HEK293T (cell line): ENCODE data around the gene CITED2.
"Not testable (repeated sequence)": the region's sequence is repeated elsewhere in the genome, so short reads cannot be mapped to it uniquely, and the experiment has no call there.

Source experiments
- CTCF ChIA-PET: fragments of 350-600 bp; formaldehyde crosslinking; extraction: SDS; loops from one replicate; lab custom pipeline; 2021; ENCODE audit warnings: antibody characterized with exemption, inconsistent platforms; lab: Yijun Ruan, JAX
- POLR2A ChIA-PET: fragments of 350-600 bp; formaldehyde crosslinking; extraction: SDS; loops from one replicate; lab custom pipeline; 2020; ENCODE audit warnings: antibody characterized with exemption, inconsistent platforms; lab: Yijun Ruan, JAX
- DNase-seq: peaks from one replicate; pipeline ENCODE4 v3.0.0; 2012; ENCODE audit warnings: mixed read lengths; ENCODE audit errors: extremely low spot score
- ARNT ChIP-seq: fragments of 450-650 bp; IDR thresholded peaks from 2 replicates; pipeline ENCODE4 v1.6.1; 2017; ENCODE audit warnings: mild to moderate bottlenecking
- BHLHE40 ChIP-seq: fragments of 450-650 bp; IDR thresholded peaks from 2 replicates; pipeline ENCODE4 v1.6.1; 2016; ENCODE audit warnings: mild to moderate bottlenecking, moderate library complexity, borderline replicate concordance
- CTBP1 ChIP-seq: fragments of 450-650 bp; IDR thresholded peaks from 2 replicates; pipeline ENCODE4 v1.6.1; 2016; ENCODE audit warnings: borderline replicate concordance
- ELF4 ChIP-seq: fragments of 450-650 bp; IDR thresholded peaks from 2 replicates; pipeline ENCODE4 v1.6.1; 2017; ENCODE audit warnings: antibody characterized with exemption
- FOXA1 ChIP-seq: fragments of 450-650 bp; IDR thresholded peaks from 2 replicates; pipeline ENCODE4 v1.6.1; 2016; ENCODE audit warnings: mild to moderate bottlenecking
- FOXK2 ChIP-seq: fragments of 450-650 bp; IDR thresholded peaks from 2 replicates; pipeline ENCODE4 v1.6.1; 2016; ENCODE audit warnings: mild to moderate bottlenecking
- FOXM1 ChIP-seq: fragments of 450-650 bp; IDR thresholded peaks from 2 replicates; pipeline ENCODE4 v1.6.1; 2017; ENCODE audit warnings: mild to moderate bottlenecking, borderline replicate concordance
- HDGF ChIP-seq: fragments of 450-650 bp; IDR thresholded peaks from 2 replicates; pipeline ENCODE4 v1.6.1; 2017; ENCODE audit warnings: antibody characterized with exemption, borderline replicate concordance
- L3MBTL2 ChIP-seq: fragments of 450-650 bp; conservative IDR thresholded peaks from 2 replicates; pipeline ENCODE4 v1.6.1; 2016; ENCODE audit warnings: mild to moderate bottlenecking
- LEF1 ChIP-seq: fragments of 450-650 bp; IDR thresholded peaks from 2 replicates; pipeline ENCODE4 v1.6.1; 2017; ENCODE audit warnings: mild to moderate bottlenecking, borderline replicate concordance
- NFRKB ChIP-seq: fragments of 450-650 bp; IDR thresholded peaks from 2 replicates; pipeline ENCODE4 v1.6.1; 2016; ENCODE audit warnings: mild to moderate bottlenecking, moderate library complexity
- PKNOX1 ChIP-seq: fragments of 450-650 bp; IDR thresholded peaks from 2 replicates; pipeline ENCODE4 v1.6.1; 2016
- SP1 ChIP-seq: fragments of 450-650 bp; IDR thresholded peaks from 2 replicates; pipeline ENCODE4 v1.6.1; 2017
- SUZ12 ChIP-seq: fragments of 450-650 bp; IDR thresholded peaks from 2 replicates; pipeline ENCODE4 v1.6.1; 2016; ENCODE audit warnings: mild to moderate bottlenecking
- TARDBP ChIP-seq: fragments of 450-650 bp; IDR thresholded peaks from 2 replicates; pipeline ENCODE4 v1.6.1; 2016
- ZNF384 ChIP-seq: fragments of 450-650 bp; IDR thresholded peaks from 2 replicates; pipeline ENCODE4 v1.6.1; 2016

Gene CITED2

DNA sequence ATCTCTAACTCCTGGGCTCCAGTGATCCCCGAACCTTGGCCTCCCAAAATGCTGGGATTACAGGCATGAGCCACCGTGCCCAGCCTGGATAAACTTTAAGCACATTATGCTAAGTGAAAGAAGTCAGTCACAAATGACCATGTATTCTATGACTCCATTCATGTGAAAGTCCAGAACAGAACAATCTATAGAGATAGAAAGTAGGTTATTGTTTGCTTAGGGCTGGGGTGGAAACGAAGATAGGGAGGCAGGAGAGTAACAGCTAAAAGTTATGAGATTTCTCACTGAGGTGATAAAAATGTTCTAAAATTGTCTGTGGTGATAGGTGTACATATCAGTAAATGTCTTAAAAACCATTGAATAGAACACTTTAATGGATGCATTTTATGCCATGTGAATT, 40.9 kb upstream of the CITED2 start:
- CTCF ChIA-PET = no interaction called here
- POLR2A ChIA-PET = no interaction called here
- DNase-seq = no peak
- TF ChIP-seq HDGF (no peak), FOXA1 (no peak), CTBP1 (no peak), ELF4 (no peak), L3MBTL2 (no peak), SP1 (no peak), FOXK2 (no peak), ARNT (no peak), LEF1 (no peak)

DNA sequence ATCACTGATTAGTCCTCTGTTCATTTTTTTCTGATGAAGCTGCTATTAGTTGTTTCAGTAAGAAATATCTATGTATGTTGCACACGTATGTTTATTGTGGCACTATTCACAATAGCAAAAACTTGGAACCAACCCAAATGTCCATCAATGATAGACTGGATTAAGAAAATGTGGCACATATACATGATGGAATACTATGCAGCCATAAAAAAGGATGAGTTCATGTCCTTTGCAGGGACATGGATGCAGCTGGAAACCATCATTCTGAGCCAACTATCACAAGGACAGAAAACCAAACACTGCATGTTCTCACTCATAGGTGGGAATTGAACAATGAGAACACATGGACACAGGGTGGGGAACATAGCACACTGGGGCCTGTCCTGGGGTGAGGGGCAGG, 37.7 kb upstream of the CITED2 start:
- CTCF ChIA-PET, DNase-seq, POLR2A ChIA-PET: not testable (repeated sequence)

GRCh38 chr6:139409026-139409425, 34.6 kb upstream of the CITED2 start:
- CTCF ChIA-PET = no interaction called here
- POLR2A ChIA-PET = no interaction called here
- DNase-seq = no peak
- no peak for TF ChIP-seq ARNT
- no peak for TF ChIP-seq SP1
- no peak for TF ChIP-seq FOXM1
- TF ChIP-seq TARDBP = no peak
- TF ChIP-seq ZNF384 = no peak
- no peak for TF ChIP-seq PKNOX1
- no peak for TF ChIP-seq ELF4
- TF ChIP-seq FOXA1 = no peak
- no peak for TF ChIP-seq NFRKB
- no peak for TF ChIP-seq HDGF
- no peak for TF ChIP-seq BHLHE40
- no peak for TF ChIP-seq LEF1

DNA sequence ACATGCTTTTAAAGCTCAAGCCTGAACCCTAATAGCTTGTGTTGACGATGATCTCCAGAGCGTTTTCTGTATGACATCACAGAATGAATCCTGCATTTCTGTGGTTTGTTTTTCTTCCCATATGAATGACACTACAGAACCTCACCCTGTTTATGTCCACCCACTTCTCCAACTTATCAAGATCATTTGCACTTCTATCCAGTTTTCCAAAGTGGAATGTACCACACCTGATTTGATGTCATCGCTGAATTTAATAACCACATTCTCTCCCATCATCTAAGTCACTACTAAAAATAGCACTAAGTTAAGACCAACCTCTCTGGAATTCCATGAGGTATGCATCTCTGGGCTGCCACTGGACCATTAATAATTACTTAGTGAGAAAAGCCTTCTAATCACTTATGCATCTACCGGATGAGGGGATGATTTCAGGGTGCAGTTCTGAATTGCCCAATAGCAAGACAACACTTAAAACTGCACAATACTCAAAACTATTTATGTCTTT, 33.3 kb upstream of the CITED2 start:
- POLR2A ChIA-PET = no interaction called here
- DNase-seq = no peak
- CTCF ChIA-PET = interaction anchor here (0.6 kb wide), 1 partner anchor 99 kb away, joined by 3 read pairs; no protein-coding TSS in a partner anchor
- TF ChIP-seq CTBP1 = no peak
- TF ChIP-seq PKNOX1 = no peak
- TF ChIP-seq BHLHE40 = no peak
- no peak for TF ChIP-seq ARNT
- no peak for TF ChIP-seq LEF1
- TF ChIP-seq HDGF = no peak
- TF ChIP-seq ELF4 = no peak
- TF ChIP-seq SUZ12 = no peak
- no peak for TF ChIP-seq ZNF384

DNA sequence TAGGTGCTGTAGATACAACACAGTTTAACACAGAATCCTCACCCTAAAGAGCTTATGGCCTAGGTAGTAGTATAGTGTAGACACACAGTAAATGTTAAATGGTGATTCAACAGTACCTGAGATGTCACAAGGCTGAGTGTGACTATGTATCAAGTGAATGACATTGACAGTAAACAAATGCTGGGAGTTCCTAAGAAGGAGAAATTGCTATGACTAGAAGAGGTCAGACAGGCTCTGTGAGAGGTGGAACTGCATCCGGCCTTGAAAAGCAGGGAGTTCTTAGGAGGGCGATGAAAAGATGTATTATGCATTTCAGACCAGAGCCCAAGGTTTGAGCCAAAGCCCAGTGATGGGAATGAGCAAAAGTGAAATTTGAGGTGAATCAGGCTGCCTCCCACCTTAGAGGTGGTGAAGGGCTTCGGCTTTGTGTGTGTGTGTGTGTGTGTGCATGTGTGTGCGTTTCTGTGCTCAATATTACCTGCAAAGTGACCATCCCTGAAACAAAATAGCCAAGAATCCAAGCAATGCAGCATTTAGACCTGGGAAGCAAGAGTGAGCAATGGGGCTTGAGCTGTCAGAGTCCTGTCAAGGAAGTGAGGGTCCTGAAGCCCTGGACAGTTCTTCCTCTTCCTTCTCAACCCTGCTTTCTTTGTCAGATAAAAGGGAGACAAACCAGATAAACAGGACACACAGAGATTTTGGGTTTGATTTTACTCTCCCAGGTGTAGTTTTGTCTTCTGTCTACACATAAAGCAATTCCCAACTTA, 32.3 kb upstream of the CITED2 start:
- CTCF ChIA-PET = no interaction called here

More for the DNA sequence above, 32.3 kb upstream of the CITED2 start:
- POLR2A ChIA-PET = no interaction called here
- no peak for DNase-seq
- TF ChIP-seq SP1 = no peak
- TF ChIP-seq PKNOX1 = no peak
- no peak for TF ChIP-seq NFRKB
- no peak for TF ChIP-seq L3MBTL2
- TF ChIP-seq ARNT = no peak
- no peak for TF ChIP-seq CTBP1
- TF ChIP-seq ZNF384 = no peak
- no peak for TF ChIP-seq FOXK2
- TF ChIP-seq LEF1 = no peak
- TF ChIP-seq TARDBP = no peak
- TF ChIP-seq ELF4 = no peak
- TF ChIP-seq FOXM1 = no peak
- TF ChIP-seq HDGF = no peak
- TF ChIP-seq BHLHE40 = no peak
- TF ChIP-seq SUZ12 = no peak
- no peak for TF ChIP-seq FOXA1
